Bone marrow (tissue), 2 donors: ENCODE results near the gene GMDS.
"Not testable (repeated sequence)": the region's sequence is repeated elsewhere in the genome, so short reads cannot be mapped to it uniquely, and the experiment has no call there.

Source experiments
- DNase-seq, 2 donors: peaks; one replicate each; lab custom pipeline; 2025; lab: John Stamatoyannopoulos, UW

Gene GMDS

DNA sequence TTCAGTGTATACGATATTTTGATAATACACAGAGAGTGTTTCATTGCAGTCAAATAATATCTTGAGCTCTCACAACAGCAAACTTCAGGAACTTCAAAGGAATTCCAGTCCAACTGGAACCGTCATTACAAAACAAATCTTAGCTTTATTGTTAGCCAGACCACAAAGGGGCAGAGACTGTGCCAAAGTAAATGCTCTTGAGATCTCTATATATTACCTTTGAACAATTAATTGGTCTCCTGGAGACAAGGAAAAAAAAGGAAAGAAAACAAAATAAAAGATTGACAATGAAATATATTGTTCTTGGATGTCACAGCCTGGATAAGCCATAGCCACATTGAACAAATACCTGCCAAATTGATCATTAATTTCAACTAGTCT, 565.7 kb downstream of the GMDS start:
- no peak for DNase-seq

DNA sequence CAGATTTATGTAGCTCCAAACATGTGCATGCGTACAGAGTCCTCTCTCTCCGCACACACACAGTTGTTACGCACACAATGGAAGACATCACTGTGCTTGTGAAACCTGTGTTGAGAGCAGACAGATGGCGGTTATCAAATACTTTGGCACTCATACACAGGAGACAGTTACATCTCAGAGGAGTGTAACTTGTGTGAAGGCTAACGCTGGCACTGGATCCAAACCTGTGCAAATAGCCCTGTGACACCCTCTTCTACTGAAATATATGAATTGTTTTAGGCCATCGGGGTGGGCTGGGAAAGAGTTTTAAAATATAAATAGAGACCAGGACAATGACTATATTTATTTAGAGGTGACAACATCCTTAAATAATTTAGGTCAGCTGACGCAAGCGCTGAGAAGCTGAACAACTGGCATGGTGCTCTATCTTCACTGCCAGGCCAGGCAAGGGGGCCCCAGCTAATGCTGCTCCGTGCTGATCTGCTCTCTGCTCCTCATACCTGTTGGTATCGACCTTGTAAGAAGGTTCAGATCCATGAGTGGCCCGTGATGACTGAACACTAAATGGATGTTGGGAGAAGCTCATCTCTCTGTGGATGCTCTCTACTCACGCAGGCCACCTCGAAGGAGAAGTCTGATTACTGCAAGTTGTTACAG, 566.2 kb downstream of the GMDS start:
- no peak for DNase-seq

DNA sequence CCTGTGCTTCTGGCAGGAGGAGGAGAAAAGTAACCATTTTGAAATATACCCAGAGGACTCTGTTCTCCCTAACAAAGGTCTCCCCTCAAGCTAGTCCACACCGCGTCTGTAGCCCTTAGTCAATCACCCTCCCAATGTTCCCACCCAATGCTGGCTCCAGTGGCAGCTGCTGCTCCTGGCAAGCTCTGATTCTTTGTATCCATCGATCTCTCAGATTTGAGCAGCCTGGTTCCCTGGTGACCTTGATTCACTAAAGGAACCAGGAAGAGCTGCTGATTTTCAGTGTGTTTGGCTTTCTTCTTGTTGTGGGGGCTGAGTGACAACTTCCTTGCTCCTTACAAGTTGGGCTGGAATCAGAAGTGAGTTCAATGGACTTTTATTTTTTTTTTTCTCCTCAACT, 567.2 kb downstream of the GMDS start:
- no peak for DNase-seq

DNA sequence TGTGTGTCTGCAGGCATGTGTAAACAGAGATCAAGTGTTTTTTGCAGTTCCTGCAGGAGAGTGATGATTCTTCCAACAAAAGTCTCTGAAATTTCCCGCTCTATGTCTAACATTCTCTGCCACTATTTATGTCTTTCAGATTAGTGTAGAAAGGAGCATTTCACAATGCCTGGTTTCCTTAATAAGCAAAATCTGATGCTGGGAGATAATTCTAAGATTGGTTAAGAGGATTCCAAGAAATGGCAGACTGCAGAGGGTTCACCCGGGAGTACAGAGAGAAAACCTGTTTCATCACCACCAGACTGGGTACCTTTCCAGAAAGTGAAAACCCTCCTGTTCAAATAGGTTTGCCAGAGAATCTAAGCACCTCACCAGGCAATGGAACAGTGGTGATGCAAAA, 573.0 kb downstream of the GMDS start:
- no peak for DNase-seq

DNA sequence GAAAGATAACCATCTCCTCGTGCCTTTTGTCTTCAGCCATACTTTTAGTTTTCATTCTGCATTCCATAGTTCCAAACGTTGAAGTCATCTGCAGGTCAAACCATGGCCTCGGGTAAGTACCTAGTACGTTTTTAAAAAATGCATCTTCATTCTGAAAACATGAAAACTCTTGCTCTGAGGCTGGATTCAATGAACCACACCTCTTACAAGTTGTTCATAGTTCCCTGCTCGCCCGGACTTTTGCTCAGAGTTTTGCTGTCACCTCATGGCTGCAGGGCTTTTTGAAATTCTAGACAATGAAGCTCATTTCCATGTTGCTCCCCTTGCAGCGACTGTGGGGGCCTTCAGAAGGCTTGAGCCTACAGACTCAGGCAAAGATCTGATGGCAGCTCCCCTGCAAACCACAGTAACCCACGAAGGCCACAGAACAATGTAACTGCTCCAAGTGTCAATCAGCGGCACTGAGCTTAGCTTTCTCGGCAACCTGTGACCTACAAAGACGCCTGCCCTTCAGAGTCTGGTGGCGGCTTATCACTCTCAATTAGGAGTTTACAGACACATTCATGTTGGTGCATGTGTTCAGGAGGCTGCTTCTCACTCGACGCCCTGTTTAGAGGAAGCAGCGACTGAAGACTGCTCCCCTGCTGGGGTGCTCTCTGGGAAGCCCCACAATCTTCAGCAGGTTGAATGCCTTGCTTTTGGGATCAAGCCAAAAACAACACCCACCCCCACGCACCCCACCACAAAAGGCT, 574.5 kb downstream of the GMDS start:
- no peak for DNase-seq

DNA sequence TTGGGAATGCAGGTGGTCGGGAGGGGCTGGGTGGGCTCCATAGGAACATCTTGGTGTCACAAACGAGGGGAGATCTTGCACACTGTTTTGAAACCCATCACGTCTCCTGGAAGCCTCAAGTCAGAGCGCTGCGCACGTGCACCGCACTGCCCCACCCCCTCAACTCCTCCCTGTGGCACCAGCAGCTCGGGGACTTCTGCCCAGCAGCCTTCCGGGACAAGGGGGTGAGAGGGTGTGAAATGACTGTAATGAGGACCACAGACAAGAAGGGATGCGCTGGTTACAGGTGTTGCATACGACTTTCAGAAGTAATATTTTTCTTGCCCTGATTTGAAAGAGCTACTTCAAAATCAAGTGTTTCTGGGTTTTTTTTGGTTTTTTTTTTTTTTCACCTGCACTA, 575.4 kb downstream of the GMDS start:
- no peak for DNase-seq

DNA sequence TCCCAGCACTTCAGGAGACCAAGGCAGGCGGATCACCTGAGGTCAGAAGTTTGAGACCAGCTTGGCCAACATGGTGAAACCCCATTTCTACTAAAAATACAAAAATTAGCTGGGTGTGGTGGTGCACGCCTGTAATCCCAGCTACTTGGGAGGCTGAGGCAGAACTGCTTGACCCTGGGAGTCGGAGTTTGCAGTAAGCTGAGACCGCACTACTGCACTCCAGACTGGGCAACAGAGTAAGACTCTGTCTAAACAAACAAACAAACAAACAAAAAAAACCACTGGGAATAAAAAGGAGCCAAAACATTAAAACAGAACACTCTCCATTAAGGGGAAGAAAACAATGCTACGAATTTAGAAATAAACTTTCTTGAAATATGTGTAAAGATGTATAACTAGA, 576.9 kb downstream of the GMDS start:
- not testable (repeated sequence) for DNase-seq

DNA sequence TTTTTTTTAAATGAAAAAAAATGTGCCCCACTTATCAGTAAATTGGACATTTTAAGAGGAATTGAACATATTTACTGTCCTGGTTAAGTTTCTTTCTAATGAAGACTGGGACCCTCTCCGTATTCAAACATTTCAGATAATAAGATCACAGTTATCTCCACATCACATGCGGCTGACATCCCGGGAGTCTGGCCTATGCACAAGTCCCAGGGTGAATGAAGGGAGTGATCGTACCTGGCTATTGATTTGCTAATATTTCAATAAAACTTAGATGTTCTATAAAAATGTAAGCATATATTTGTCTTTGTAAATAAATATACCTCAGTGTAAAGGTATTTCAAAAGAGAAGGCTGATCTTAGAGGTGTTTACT, 577.6 kb downstream of the GMDS start:
- DNase-seq: no peak

DNA sequence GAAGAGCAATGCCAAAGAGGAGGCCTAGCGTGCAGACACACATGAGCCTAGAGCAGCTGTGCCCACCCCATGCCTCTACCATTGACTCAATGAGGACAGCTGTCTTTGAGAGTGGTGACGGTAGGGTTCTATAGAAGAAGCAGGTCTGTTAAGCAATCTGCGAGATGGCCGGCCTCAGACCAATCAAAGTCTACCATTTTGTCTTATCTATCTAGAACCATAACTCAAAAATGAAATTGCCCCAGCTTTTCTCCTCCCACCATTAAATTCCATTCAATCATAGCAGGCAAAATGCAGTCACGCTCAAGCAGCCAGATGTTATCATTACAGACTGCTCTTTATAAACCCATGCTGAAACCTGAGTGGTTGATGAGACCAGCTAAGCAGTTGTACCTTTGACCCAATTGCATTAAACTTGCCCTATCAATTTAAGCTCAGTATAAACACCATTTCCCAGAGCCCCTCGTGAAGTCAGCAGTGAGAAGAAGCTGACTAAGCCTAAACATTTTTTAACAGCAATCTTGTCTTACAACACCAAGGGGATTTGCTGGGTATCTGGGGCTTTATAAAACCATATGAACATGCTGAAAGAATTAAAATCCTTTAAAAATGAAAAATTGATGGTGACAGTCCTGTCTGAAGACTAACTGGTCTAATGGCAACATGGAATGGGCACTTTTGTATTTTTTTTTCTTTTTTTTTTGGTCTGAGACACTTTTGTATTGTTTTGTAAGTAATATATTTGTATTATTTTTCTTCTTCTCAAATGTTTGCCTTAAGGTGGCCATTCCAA, 578.2 kb downstream of the GMDS start:
- DNase-seq: no peak

DNA sequence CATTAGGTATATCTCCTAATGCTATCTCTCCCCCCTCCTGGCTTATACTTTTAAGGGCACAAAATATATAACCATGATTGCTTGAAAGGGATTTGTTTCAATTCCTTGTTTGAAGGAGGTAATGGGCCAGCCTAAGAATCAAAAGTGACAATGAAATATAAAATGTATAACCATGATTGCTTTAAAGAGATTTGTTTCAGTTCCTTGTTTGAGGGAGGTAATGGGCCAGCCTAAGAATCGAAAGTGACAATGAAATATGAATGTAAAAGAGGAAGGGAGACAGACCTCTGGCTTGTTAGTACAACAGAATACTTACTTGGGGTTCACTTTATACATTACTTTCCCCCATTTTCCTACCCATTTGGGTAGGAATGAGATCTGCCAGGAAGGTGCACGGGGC, 580.2 kb downstream of the GMDS start:
- no peak for DNase-seq

DNA sequence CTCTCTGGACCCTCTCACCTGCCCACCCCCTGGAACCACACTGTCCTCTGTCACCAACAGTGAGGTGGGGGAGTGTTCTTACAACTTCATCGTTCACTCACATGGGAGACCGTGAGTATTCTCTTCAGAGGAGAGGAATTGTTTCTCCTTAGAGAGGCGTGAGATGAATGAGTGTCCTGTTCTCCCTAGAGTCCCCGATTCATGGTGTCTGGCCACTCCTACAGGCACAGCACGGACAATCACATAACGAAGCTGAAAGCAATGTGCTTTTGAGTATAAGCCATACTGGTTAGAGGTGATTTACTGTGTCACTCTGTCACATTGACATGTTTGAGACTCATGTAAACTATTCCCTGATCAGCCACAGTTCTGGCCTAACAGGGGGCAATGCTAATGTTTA, 581.1 kb downstream of the GMDS start:
- no peak for DNase-seq

DNA sequence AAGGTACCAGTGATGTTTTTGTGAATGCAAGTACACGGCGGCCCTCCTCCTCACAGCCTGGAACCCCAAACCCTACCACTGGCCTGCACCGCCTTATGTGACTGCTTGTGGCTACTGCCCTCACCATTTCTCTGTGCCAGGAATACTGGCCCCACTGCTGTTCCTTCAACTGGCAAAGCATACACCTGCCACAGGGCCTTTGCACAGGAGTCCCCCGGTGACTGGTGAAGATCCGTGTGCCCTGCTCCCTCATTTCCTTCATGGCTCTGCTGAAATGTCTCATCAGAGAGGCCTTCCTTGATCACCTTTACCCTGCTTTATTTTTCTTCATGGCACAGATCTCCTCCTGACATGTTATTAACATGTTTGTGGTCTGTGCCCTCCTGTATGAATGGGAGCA, 581.9 kb downstream of the GMDS start:
- DNase-seq: no peak

DNA sequence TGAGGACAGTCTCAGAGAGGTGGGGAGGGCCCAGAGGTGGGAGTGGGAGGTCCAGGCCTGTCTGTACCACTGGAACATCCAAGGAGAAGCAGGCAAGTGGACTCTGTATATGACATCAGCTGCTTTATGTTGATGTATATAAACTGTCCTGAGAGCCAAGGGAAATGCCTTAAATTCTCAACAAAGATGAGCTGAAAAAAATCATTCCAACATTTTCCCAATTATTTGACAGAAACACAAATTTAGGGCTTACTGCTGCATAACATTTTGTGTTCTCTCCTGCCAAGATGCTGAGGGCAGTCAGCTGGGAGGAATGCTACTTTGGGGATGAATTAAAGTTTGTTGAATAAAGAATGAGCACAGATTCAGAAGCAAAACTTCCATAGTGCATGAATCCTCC, 582.9 kb downstream of the GMDS start:
- DNase-seq: no peak

DNA sequence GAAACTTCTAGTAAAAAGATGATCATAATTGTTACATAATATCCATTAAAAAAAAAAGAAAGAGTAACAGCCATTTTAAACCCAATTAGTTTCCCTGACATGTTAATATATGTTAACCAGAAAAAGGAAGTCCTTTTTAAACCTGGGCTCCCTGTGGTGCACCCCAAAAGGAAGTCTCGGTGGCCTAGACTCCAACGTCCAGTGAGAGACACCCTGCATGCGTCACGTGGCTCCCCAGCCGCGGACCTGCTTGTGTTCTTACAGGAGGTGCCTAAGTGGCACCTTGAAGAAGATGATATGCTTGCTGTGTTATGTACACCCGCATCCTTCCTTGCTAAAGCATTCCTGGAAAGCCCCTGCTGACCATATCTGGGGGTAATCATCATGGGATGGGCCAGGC, 585.6 kb downstream of the GMDS start:
- no peak for DNase-seq

DNA sequence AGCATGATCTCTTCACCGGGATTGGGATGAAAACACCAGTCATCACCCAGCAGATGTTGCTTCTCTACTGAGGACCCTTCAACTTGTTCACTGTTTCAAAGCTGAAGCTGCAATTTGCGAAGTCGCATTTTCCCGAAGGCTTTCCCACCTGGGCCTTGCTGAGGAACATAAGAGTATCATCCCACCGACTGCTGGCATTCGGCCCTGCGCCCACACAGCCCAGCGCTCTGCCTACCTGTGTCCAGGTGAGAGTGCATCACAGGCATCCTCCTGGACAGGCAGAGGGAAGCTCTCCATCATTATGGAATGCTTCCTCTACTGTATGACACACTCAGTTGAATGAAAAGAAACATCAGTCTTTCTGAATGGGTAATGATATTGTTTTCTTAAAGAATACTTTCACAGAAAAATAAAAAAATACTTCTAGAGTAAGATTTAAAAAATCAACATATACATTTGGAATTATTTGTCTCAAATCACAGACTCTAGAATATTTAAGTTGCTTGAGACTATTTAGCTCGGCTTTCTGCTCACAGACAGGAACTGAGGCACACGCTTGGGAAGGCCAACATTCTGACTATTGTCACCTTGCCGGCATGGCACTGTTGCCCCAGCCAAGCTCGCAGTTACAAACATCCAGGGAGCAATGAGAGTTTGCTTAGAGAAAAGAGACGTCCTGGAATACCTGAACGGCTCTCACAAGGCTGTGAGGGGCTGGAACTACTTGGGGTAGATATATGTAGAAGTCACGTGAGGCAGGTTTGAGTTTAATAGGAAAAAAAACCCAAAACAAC, 587.0 kb downstream of the GMDS start:
- DNase-seq: no peak

DNA sequence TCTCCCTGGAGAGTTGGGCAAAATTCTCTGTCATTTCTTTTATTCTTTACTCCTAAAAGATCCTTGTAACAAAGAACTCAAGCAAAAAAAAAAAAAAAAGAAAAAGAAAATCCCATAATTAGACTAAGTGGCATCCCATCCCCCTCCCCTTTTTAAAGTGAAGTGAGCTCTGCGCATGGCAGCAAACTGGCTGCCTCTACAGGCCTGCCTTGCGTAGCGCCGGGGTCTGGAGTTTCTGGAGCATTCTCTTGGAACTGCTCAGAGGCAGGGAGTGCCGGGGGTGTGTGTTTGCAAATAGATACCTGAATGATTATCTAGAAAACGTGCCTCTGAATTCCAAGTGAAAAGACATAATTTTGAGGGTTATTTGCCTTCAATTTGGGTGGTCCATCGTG, 587.6 kb downstream of the GMDS start:
- no peak for DNase-seq

DNA sequence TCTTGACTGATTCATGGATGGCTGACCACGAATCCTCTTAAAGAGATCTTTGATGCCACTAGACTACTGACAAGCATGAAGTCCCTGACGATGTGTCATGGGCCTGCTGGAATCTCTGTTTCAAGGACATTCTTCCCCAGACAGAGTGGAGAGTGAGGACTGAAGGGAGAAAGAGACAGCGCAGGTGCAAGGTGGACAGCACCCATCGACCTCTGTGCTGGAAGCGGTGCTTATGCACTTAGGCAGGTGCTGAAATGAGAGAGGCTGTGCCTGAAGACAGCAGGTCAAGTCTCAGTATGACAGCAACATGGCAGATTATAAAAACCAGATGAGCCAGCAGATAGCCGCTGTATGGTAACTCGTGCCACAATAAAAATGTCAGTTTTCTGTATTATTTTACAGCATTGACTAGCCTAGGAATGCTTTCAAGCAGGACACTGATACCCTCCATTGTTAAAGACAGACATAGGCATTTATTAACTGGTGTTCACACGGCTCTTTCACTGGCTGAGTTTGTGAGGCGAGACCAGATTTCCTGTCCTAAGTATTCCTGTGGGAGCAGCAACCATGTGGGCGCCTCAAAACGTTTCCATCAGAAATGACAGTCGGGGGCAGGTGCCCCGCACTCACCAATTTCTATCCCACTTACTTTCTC, 588.2 kb downstream of the GMDS start:
- DNase-seq: no peak

DNA sequence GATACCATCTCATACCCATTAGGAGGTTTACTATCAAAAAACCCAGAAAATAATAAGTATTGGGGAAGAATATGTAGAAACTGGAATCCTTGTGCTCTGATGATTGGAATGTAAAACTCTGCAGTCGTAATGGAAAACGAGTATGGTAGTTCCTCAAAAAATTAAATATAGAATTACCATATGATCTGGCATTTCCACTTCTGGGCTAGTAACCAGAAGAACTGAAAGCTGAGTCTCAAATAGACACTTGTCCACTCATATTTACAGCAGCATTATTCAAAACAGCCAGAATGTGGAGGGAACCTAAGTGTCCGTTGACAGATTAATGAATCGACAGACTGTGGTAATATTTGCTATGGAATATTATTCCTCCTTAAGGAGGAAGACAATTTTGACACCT, 591.4 kb downstream of the GMDS start:
- DNase-seq: no peak

DNA sequence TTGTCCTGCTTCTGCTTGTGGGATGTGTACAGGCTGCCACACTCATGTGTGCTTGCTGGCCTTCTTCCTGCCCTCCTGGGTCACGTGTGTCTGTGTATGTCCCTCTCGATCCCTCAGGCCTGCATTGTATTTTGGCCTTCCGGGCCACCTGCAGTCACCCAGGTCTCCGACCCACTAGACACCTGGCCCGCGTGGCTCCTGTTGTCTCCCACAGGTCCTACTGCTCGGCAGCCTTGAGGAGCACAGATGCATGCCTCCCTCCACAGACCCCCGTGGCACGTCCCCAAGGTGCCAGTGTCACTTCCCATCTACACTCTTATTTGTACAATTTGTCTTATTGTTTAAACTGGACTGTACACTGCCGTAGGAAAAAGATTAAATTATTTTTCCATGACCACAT, 592.6 kb downstream of the GMDS start:
- no peak for DNase-seq

DNA sequence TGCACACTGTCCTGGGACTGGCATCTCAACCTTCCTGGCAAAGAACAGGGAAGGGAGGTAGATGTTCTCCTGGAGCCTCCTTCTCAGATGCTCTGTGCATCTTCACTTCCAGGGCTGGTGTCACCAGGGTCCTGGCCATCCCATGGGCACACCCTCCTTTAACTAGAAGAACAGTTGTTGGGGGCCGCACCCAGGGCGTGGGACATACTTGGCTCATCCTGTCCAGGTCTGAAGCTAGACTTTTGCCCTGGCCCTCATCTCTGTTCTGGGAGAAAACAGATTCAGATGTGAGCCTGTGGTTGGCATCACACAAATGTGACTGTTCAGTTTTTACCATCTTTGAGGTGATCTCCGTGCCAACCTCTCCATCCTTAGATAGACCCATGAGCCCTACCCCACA, 594.0 kb downstream of the GMDS start:
- no peak for DNase-seq

DNA sequence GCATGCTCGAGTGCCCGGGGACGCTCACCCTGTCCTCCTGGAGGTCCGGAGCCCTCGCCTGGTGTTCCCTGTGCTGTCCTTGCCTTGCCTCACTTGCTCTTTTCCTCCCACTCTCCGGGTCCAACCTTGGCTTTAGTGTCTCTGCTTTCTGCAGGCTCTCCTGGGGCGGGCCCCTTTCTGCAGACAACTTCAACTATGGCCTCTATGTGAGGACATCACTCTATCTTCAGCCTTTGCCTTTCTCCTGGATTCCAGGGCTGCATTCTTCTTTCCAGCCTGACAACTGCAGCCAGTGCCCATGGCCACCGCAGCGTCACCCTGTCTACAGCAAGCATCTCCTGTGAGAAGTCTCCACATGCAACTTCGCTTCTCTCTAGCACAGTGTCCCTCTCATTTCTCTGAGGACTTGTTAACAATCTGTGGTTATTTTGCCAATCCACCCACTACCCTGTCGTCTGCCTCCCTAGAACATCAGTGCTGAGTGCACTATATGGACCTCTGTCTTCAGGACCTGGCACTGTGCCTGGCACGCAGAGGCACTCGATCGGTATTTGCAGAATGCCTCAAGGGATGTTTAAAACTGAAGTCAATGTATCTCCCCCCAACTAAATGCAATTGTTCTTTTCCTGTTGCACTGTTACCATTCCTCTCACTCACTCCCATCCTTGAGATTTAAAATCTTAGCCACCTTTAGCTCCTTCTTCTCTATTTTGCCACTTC, 599.8 kb downstream of the GMDS start:
- DNase-seq: no peak
